OCI-M2 (cell line): Measurements from ENCODE around the gene RNF39.

Source experiments
- DNase-seq: peaks from one replicate; lab custom pipeline; 2025; ENCODE audit not compliant: unreplicated experiment; lab: John Stamatoyannopoulos, UW

Gene RNF39

GRCh38 chr6:30097902-30098768 is 22.6 kb upstream of the RNF39 start:
- DNase-seq, result no peak

GRCh38 chr6:30096829-30097228 is 21.3 kb upstream of the RNF39 start:
- DNase-seq, result no peak

- no peak for DNase-seq
These were observed 18.5 kb upstream of the RNF39 start for GRCh38 chr6:30093951-30094661.

GRCh38 chr6:30092852-30093543 is 17.4 kb upstream of the RNF39 start:
- no peak for DNase-seq

- no peak for DNase-seq
These were observed 16.2 kb upstream of the RNF39 start for GRCh38 chr6:30091577-30092381.

GRCh38 chr6:30087876-30088275 is 12.3 kb upstream of the RNF39 start:
- DNase-seq, result no peak

- no peak for DNase-seq
These were observed 1.6 kb upstream of the RNF39 start for GRCh38 chr6:30077218-30077617.

GRCh38 chr6:30075790-30076732 is 492 bp upstream of the RNF39 start:
- DNase-seq, result no peak

GRCh38 chr6:30074331-30075093 is 1.1 kb downstream of the RNF39 start:
- DNase-seq, result no peak

GRCh38 chr6:30073489-30074235 is 1.9 kb downstream of the RNF39 start:
- no peak for DNase-seq

GRCh38 chr6:30071858-30072257 is 3.7 kb downstream of the RNF39 start:
- no peak for DNase-seq

- no peak for DNase-seq
These were observed 4.3 kb downstream of the RNF39 start for GRCh38 chr6:30071081-30071818.

GRCh38 chr6:30067460-30068139 is 8.0 kb downstream of the RNF39 start:
- no peak for DNase-seq

- peak; percentile 94 for DNase-seq
These were observed 8.8 kb downstream of the RNF39 start, which contains the start of gene PPP1R11 for GRCh38 chr6:30066577-30067459. TSS of gene PPP1R11 (plus strand) at chr6:30067198. CDS start at chr6:30067411, 213 bp downstream.

- DNase-seq, result no peak
These were observed 9.5 kb downstream of the RNF39 start for GRCh38 chr6:30066082-30066481.

- no peak for DNase-seq
These were observed 12.3 kb downstream of the RNF39 start for GRCh38 chr6:30063315-30063714.
